ENCODE data around the gene TMEM123. TPM values are rescaled to one million over a fixed set of nuclear protein-coding genes. Genes with fewer than 3 reads are reported as not detected.
A peak's percentile ranks its signal among the peaks of the same experiment; 100 is the strongest.

TMEM123 gene
- total and polyA plus RNA-seq, 2 of the 13 experiments (the other 11 are each of a cell fraction or from before 2014, with no cell fraction given) = 365 to 2,761 TPM

GRCh38 chr11:102458548-102458947 is 6.0 kb upstream of the TMEM123 start (continued):
- no peak for TF ChIP-seq HNRNPL (IDR thresholded peaks at IDR 0.05; ENCODE audit: low read depth, low read length)
- TF ChIP-seq SP1 (IDR thresholded peaks at IDR 0.05) = no peak
- TF ChIP-seq SP1 (CRISPR knock-in tag; IDR thresholded peaks at IDR 0.05) = no peak
- TF ChIP-seq FOXA3 (CRISPR knock-in tag; IDR thresholded peaks at IDR 0.05) = peak; percentile 63
- no peak for TF ChIP-seq ZNF296 (CRISPR knock-in tag; conservative IDR thresholded peaks at IDR 0.05)
- no peak for TF ChIP-seq ZKSCAN5 (CRISPR knock-in tag; IDR thresholded peaks at IDR 0.05)
- peak; percentile 94 for TF ChIP-seq SOX5 (CRISPR knock-in tag; IDR thresholded peaks at IDR 0.05; ENCODE audit: borderline replicate concordance)
- TF ChIP-seq ZBTB8A (CRISPR knock-in tag; IDR thresholded peaks at IDR 0.05; ENCODE audit: borderline replicate concordance, low read depth) = no peak
- TF ChIP-seq KAT2B (IDR thresholded peaks at IDR 0.05; ENCODE audit: borderline replicate concordance, low read depth, low read length) = no peak
- no peak for TF ChIP-seq TFAP4 (IDR thresholded peaks at IDR 0.05; ENCODE audit: borderline replicate concordance, low read depth)
- no peak for TF ChIP-seq ZMYM2 (CRISPR knock-in tag; IDR thresholded peaks at IDR 0.05)
- no peak for TF ChIP-seq ZBTB20 (CRISPR knock-in tag; IDR thresholded peaks at IDR 0.05; ENCODE audit: borderline replicate concordance, low read depth)
- peak; percentile 82 for TF ChIP-seq CEBPG (CRISPR knock-in tag; IDR thresholded peaks at IDR 0.05)
- TF ChIP-seq ZNF207 (IDR thresholded peaks at IDR 0.05; ENCODE audit: borderline replicate concordance) = no peak
- TF ChIP-seq ELK4 (CRISPR knock-in tag; IDR thresholded peaks at IDR 0.05; ENCODE audit: borderline replicate concordance) = no peak
- no peak; the same call in 1 of the 2 replicates for TF ChIP-seq NR2F6 (IDR thresholded peaks at IDR 0.05)
- peak; percentile 47; the same call in 1 of the 2 replicates for TF ChIP-seq NR2F6 (CRISPR knock-in tag; IDR thresholded peaks at IDR 0.05)
- TF ChIP-seq TCF7 (IDR thresholded peaks at IDR 0.05; ENCODE audit: low read depth) = no peak
- TF ChIP-seq ADNP (CRISPR knock-in tag; IDR thresholded peaks at IDR 0.05) = no peak
- peak; percentile 30; the same call in 1 of the 2 replicates for TF ChIP-seq POGZ (CRISPR knock-in tag; IDR thresholded peaks at IDR 0.05)
- no peak for TF ChIP-seq ZNF878 (CRISPR knock-in tag; IDR thresholded peaks at IDR 0.05)
- no peak for TF ChIP-seq NRL (CRISPR knock-in tag; IDR thresholded peaks at IDR 0.05; ENCODE audit: borderline replicate concordance)
- no peak for TF ChIP-seq ONECUT2 (CRISPR knock-in tag; IDR thresholded peaks at IDR 0.05)
- TF ChIP-seq LBX2 (CRISPR knock-in tag; IDR thresholded peaks at IDR 0.05; ENCODE audit: borderline replicate concordance) = no peak
- TF ChIP-seq RNF219 (CRISPR knock-in tag; IDR thresholded peaks at IDR 0.05) = no peak
- TF ChIP-seq DNMT1 (CRISPR knock-in tag; IDR thresholded peaks at IDR 0.05) = no peak
- TF ChIP-seq AGO2 (optimal IDR thresholded peaks at IDR 0.05; ENCODE audit: low read depth, low read length) = no peak
- no peak for TF ChIP-seq ZNF773 (CRISPR knock-in tag; IDR thresholded peaks at IDR 0.05; ENCODE audit: borderline replicate concordance)
- TF ChIP-seq MED1 (CRISPR knock-in tag; IDR thresholded peaks at IDR 0.05) = 0 out of 2 replicates have a peak, but pooled peaks have one; percentile 24
- TF ChIP-seq KDM1A (CRISPR knock-in tag; IDR thresholded peaks at IDR 0.05) = peak; percentile 78; the same call in 1 of the 2 replicates

Data from HepG2 (cell line).